C4-2B (cell line): ENCODE results near the gene KIAA0825.

Source experiments
- ZFX ChIP-seq: fragments of 450-650 bp; IDR thresholded peaks from 2 replicates; pipeline ENCODE4 v1.6.1; 2017
- TF ChIP-seq, protein P1 (sequence below): fragments of 450-650 bp; conservative IDR thresholded peaks from 2 replicates; pipeline ENCODE4 v1.5.1; 2017; ENCODE audit warnings: mild to moderate bottlenecking

DNA sequence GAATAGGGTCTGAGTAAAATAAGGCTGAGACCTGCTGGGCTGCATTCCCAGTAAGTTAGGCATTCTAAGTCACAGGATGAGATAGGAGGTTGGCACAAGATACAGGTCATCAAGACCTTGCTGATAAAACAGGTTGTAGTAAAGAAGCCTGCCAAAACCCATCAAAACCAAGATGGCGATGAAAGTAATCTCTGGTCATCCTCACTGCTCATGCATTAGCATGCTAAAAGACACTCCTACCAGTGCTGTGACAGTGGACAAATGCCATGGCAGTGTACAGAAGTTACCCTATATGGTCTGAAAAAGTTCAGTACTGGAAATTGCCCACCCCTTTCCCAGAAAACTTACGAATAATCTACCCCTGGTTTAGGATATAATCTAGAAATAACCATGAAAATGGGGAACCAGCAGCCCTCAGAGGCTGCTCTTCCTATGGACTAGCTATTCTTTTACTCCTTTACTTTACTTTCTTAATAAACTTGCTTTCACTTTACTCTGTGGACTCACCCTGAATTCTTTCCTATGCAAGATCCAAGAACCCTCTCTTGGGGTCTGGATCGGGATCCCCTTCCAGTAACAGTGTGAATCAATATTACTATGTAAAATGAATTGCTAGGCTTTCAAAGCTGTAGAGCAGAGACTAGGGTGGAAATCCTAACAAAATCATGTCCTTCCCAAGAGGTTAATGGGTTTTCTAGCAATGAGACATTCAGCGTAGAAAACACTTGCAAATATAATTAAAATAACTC is 257.8 kb downstream of the KIAA0825 start:
- TF ChIP-seq, protein P1, sequence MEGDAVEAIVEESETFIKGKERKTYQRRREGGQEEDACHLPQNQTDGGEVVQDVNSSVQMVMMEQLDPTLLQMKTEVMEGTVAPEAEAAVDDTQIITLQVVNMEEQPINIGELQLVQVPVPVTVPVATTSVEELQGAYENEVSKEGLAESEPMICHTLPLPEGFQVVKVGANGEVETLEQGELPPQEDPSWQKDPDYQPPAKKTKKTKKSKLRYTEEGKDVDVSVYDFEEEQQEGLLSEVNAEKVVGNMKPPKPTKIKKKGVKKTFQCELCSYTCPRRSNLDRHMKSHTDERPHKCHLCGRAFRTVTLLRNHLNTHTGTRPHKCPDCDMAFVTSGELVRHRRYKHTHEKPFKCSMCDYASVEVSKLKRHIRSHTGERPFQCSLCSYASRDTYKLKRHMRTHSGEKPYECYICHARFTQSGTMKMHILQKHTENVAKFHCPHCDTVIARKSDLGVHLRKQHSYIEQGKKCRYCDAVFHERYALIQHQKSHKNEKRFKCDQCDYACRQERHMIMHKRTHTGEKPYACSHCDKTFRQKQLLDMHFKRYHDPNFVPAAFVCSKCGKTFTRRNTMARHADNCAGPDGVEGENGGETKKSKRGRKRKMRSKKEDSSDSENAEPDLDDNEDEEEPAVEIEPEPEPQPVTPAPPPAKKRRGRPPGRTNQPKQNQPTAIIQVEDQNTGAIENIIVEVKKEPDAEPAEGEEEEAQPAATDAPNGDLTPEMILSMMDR, result no peak
- no peak for TF ChIP-seq ZFX
